ENCODE measurements around the gene WDR4.

DNA sequence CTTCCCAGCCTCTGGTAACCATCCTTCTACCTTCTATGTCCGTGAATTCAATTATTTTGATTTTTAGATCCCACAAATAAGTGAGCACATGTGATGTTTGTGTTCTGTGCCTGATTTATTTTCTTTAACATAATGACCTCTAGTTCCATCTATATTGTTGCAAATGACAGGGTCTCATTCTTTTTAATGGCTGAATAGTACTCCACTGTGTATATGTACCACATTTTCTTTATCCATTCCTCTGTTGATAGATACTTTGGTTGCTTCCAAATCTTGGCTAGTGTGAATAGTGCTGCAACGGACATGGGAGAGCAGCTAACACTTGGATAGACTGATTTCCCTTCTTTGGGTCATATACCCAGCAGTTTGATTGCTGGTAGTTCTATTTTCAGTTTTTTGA, 51.8 kb downstream of the WDR4 start:
- TF ChIP-seq, protein P1, sequence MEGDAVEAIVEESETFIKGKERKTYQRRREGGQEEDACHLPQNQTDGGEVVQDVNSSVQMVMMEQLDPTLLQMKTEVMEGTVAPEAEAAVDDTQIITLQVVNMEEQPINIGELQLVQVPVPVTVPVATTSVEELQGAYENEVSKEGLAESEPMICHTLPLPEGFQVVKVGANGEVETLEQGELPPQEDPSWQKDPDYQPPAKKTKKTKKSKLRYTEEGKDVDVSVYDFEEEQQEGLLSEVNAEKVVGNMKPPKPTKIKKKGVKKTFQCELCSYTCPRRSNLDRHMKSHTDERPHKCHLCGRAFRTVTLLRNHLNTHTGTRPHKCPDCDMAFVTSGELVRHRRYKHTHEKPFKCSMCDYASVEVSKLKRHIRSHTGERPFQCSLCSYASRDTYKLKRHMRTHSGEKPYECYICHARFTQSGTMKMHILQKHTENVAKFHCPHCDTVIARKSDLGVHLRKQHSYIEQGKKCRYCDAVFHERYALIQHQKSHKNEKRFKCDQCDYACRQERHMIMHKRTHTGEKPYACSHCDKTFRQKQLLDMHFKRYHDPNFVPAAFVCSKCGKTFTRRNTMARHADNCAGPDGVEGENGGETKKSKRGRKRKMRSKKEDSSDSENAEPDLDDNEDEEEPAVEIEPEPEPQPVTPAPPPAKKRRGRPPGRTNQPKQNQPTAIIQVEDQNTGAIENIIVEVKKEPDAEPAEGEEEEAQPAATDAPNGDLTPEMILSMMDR (conservative IDR thresholded peaks at IDR 0.05; ENCODE audit: low read depth, low read length) = no peak
- no peak for TF ChIP-seq EZH2 (IDR thresholded peaks at IDR 0.05; ENCODE audit: borderline replicate concordance, low read depth, low read length, poor library complexity, severe bottlenecking)
